ENCODE data around the gene STARD4. TPM values are rescaled to one million over a fixed set of nuclear protein-coding genes. Genes with fewer than 3 reads are reported as not detected.

The STARD4 gene
- total and polyA plus RNA-seq, 5 donors: 12.1 to 32.3 (median 15.0) TPM

DNA sequence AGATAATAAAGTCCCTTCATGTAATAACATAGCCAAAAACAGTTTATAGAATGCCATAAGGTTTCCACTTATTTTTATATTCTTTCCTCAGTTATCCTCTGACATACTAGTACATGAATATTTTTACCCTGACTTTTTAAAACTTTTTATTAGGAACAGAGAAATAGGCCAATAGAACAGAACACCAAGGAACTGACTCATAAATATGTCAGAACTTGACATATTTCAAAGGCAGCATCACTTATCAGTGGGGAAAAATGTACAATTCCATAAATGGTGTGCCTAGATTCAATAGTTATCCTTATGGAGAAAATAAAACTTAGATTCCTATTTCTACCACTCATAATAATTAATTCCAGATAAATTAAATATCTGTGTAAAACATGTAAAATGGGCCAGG is 9.4 kb downstream of the STARD4 start:
- Histone ChIP-seq H3K27ac (ENCODE audit: low read length) (no peak overlapping the region), H3K27me3 (ENCODE audit: control insufficient read depth, insufficient read depth) (no peaks in the 10 kb centered on the region), H3K4me3 (ENCODE audit: low read length) (no peak overlapping the region), H3K9me3 (ENCODE audit: control insufficient read depth, low read length) (no peaks in the 10 kb centered on the region), H3K4me1 (ENCODE audit: control insufficient read depth, insufficient read depth, low read length) (peaks cover 1% of the 10 kb centered on the region)
- intact Hi-C loops (cut with DNase I): no loop called here
- ATAC-seq: no peak
- no peak for DNase-seq

DNA sequence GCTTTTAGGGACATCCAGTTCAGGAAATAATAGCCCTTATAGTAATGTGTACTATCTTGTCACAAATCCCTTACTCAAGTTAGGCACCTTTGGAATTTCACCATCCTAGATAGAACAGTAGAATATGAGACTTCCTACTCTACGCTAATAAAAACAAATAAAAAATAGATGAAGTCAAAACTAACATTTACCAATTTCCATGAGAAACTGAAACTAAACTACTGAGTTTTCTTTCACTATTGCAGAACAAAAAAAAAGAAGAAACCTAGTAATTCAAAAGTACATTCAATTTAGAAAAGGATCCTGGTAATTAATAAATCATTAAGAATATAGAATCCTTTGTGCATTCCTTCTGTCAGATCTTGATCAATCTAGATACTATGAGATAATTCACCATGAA is 14.0 kb downstream of the STARD4 start:
- no peak for ATAC-seq
- no peaks in the 10 kb centered on the region for H3K27me3 ChIP-seq (ENCODE audit: control insufficient read depth, insufficient read depth)
- H3K27ac ChIP-seq (ENCODE audit: low read length): no peak overlapping the region
- H3K9me3 ChIP-seq (ENCODE audit: control insufficient read depth, low read length): no peaks in the 10 kb centered on the region
- DNase-seq: no peak
- intact Hi-C loops (cut with DNase I): no loop called here
- peaks cover 1% of the 10 kb centered on the region for H3K4me1 ChIP-seq (ENCODE audit: control insufficient read depth, insufficient read depth, low read length)
- WGBS: 73% methylated on average over 1 of the region's 1 CpG
- no peak overlapping the region for H3K4me3 ChIP-seq (ENCODE audit: low read length)

GRCh38 chr5:111495159-111495558 is 17.2 kb downstream of the STARD4 start:
- no peak for ATAC-seq
- Histone ChIP-seq H3K9me3 (ENCODE audit: control insufficient read depth, low read length) (no peaks in the 10 kb centered on the region), H3K4me1 (ENCODE audit: control insufficient read depth, insufficient read depth, low read length) (peaks cover 1% of the 10 kb centered on the region), H3K27me3 (ENCODE audit: control insufficient read depth, insufficient read depth) (no peaks in the 10 kb centered on the region), H3K4me3 (ENCODE audit: low read length) (no peak overlapping the region), H3K27ac (ENCODE audit: low read length) (no peak overlapping the region)
- intact Hi-C loops (cut with DNase I): no loop called here
- WGBS: 92% methylated on average over 1 of the region's 1 CpG
- DNase-seq: no peak

- Histone ChIP-seq H3K27me3 (ENCODE audit: control insufficient read depth, insufficient read depth) (no peaks in the 10 kb centered on the region), H3K4me1 (ENCODE audit: control insufficient read depth, insufficient read depth, low read length) (peaks cover 1% of the 10 kb centered on the region), H3K9me3 (ENCODE audit: control insufficient read depth, low read length) (no peaks in the 10 kb centered on the region), H3K27ac (ENCODE audit: low read length) (no peak overlapping the region), H3K4me3 (ENCODE audit: low read length) (no peak overlapping the region)
- 96% methylated on average over 2 of the region's 2 CpGs for WGBS
- no peak for ATAC-seq
- intact Hi-C loops (cut with DNase I): no loop called here
- no peak for DNase-seq
Observed at GRCh38 chr5:111494355-111494999, 17.9 kb downstream of the STARD4 start.

- peak in 1 of 2 donors; percentile 11 for ATAC-seq
- intact Hi-C loops (cut with DNase I): no loop called here
- Histone ChIP-seq H3K27me3 (ENCODE audit: control insufficient read depth, insufficient read depth) (no peaks in the 10 kb centered on the region), H3K4me3 (ENCODE audit: low read length) (no peak overlapping the region), H3K27ac (ENCODE audit: low read length) (no peak overlapping the region), H3K9me3 (ENCODE audit: control insufficient read depth, low read length) (no peaks in the 10 kb centered on the region), H3K4me1 (ENCODE audit: control insufficient read depth, insufficient read depth, low read length) (no peaks in the 10 kb centered on the region)
- DNase-seq: no peak
- 34% methylated on average over 2 of the region's 2 CpGs for WGBS
Observed at GRCh38 chr5:111493031-111493430, 19.3 kb downstream of the STARD4 start.

GRCh38 chr5:111488353-111488752 is 24.0 kb downstream of the STARD4 start:
- intact Hi-C loops (cut with DNase I): no loop called here
- ATAC-seq (no peak), DNase-seq (no peak)
- H3K4me1 ChIP-seq (ENCODE audit: control insufficient read depth, insufficient read depth, low read length): no peaks in the 10 kb centered on the region
- no peaks in the 10 kb centered on the region for H3K27me3 ChIP-seq (ENCODE audit: control insufficient read depth, insufficient read depth)
- no peak overlapping the region for H3K27ac ChIP-seq (ENCODE audit: low read length)
- no peak overlapping the region for H3K4me3 ChIP-seq (ENCODE audit: low read length)
- H3K9me3 ChIP-seq (ENCODE audit: control insufficient read depth, low read length): no peaks in the 10 kb centered on the region

GRCh38 chr5:111486926-111487325 is 25.4 kb downstream of the STARD4 start:
- H3K4me1 ChIP-seq (ENCODE audit: control insufficient read depth, insufficient read depth, low read length): no peaks in the 10 kb centered on the region
- no peaks in the 10 kb centered on the region for H3K27me3 ChIP-seq (ENCODE audit: control insufficient read depth, insufficient read depth)
- no peak overlapping the region for H3K27ac ChIP-seq (ENCODE audit: low read length)
- H3K4me3 ChIP-seq (ENCODE audit: low read length): no peak overlapping the region
- ATAC-seq (no peak), DNase-seq (no peak)
- no peaks in the 10 kb centered on the region for H3K9me3 ChIP-seq (ENCODE audit: control insufficient read depth, low read length)
- intact Hi-C loops (cut with DNase I): no loop called here

GRCh38 chr5:111486055-111486454 is 26.3 kb downstream of the STARD4 start:
- Histone ChIP-seq H3K9me3 (ENCODE audit: control insufficient read depth, low read length) (no peaks in the 10 kb centered on the region), H3K27me3 (ENCODE audit: control insufficient read depth, insufficient read depth) (no peaks in the 10 kb centered on the region), H3K4me3 (ENCODE audit: low read length) (no peak overlapping the region), H3K27ac (ENCODE audit: low read length) (no peak overlapping the region), H3K4me1 (ENCODE audit: control insufficient read depth, insufficient read depth, low read length) (no peaks in the 10 kb centered on the region)
- 45% methylated on average over 2 of the region's 2 CpGs for WGBS
- DNase-seq (no peak), ATAC-seq (no peak)
- intact Hi-C loops (cut with DNase I): no loop called here

- no peak overlapping the region for H3K4me3 ChIP-seq (ENCODE audit: low read length)
- no peak overlapping the region for H3K27ac ChIP-seq (ENCODE audit: low read length)
- intact Hi-C loops (cut with DNase I): no loop called here
- WGBS: 59% methylated on average over 4 of the region's 4 CpGs
- H3K27me3 ChIP-seq (ENCODE audit: control insufficient read depth, insufficient read depth): no peaks in the 10 kb centered on the region
- no peaks in the 10 kb centered on the region for H3K4me1 ChIP-seq (ENCODE audit: control insufficient read depth, insufficient read depth, low read length)
- ATAC-seq (no peak), DNase-seq (no peak)
- H3K9me3 ChIP-seq (ENCODE audit: control insufficient read depth, low read length): no peaks in the 10 kb centered on the region
Observed at GRCh38 chr5:111480346-111480745, 32.0 kb downstream of the STARD4 start.

DNA sequence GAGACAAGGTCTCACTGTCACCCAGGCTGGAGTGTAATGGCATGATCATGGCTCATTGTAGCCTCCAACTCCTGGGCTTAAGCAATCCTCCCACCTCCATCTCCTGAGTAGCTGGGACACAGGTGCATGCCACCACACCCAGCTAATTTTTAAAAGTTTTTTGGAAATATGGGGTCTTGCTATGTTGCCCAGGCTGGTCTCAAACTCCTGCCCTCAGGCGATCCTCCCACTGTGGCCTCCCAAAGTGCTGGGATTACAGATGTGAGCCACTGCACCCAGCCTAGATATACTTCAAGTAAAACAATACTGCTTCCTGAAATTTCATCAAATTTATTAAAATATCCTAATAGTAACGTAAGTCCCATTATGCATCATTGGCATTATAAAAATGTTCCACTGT is 33.4 kb downstream of the STARD4 start:
- 96% methylated on average over 2 of the region's 2 CpGs for WGBS
- no peak for DNase-seq

DNA sequence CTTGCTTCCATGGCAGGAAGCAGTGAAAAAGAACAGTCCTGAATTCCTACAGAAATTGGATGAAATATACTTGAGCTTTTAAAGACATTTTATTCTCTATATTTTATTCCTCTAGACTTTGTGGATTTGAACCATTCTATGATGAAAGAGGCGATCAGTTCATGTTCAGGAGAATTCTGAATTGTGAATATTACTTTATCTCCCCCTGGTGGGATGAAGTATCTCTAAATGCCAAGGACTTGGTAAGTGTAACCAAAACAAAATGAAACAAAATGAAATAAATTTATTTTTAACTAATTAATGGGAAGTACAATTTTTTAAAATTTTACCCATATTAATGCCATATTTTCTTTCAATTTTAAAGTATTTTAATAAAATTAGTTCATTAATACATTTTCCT is 34.1 kb downstream of the STARD4 start:
- no peak overlapping the region for H3K27ac ChIP-seq (ENCODE audit: low read length)
- no peaks in the 10 kb centered on the region for H3K9me3 ChIP-seq (ENCODE audit: control insufficient read depth, low read length)
- no peak overlapping the region for H3K4me3 ChIP-seq (ENCODE audit: low read length)
- ATAC-seq (no peak), DNase-seq (no peak)
- H3K4me1 ChIP-seq (ENCODE audit: control insufficient read depth, insufficient read depth, low read length): no peaks in the 10 kb centered on the region
- intact Hi-C loops (cut with DNase I): no loop called here
- WGBS: 73% methylated on average over 1 of the region's 1 CpG
- H3K27me3 ChIP-seq (ENCODE audit: control insufficient read depth, insufficient read depth): no peaks in the 10 kb centered on the region

More for the DNA sequence above, 33.4 kb downstream of the STARD4 start:
- Histone ChIP-seq H3K4me3 (ENCODE audit: low read length) (no peak overlapping the region), H3K4me1 (ENCODE audit: control insufficient read depth, insufficient read depth, low read length) (no peaks in the 10 kb centered on the region), H3K27ac (ENCODE audit: low read length) (no peak overlapping the region), H3K27me3 (ENCODE audit: control insufficient read depth, insufficient read depth) (no peaks in the 10 kb centered on the region), H3K9me3 (ENCODE audit: control insufficient read depth, low read length) (no peaks in the 10 kb centered on the region)
- intact Hi-C loops (cut with DNase I): no loop called here
- no peak for ATAC-seq

DNA sequence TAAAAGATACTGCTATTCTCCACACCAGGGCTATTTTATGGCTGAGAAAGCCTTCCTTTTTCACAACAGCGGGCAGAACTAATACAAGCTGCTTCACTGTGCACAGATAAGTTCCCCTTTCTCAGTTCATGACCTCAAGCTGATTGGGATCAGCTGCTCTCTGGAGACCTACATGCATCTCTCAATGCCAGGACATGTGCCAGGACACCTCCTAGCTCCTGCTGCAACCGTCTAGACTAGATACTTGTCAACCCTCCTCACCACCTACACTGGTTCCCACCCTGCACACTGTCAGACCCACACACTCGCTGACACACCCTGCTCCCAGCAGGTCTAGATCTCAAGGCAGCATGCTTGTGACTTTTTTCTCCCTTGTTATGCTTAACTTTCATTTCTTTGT is 39.8 kb downstream of the STARD4 start:
- H3K27ac ChIP-seq (ENCODE audit: low read length): no peak overlapping the region
- intact Hi-C loops (cut with DNase I): no loop called here
- no peak overlapping the region for H3K4me3 ChIP-seq (ENCODE audit: low read length)
- no peaks in the 10 kb centered on the region for H3K27me3 ChIP-seq (ENCODE audit: control insufficient read depth, insufficient read depth)
- WGBS: 64% methylated on average over 3 of the region's 3 CpGs
- no peaks in the 10 kb centered on the region for H3K9me3 ChIP-seq (ENCODE audit: control insufficient read depth, low read length)
- DNase-seq (no peak), ATAC-seq (peak in 1 of 2 donors; percentile 24)
- no peaks in the 10 kb centered on the region for H3K4me1 ChIP-seq (ENCODE audit: control insufficient read depth, insufficient read depth, low read length)
